ENCODE results near the gene ZBTB49.

DNA sequence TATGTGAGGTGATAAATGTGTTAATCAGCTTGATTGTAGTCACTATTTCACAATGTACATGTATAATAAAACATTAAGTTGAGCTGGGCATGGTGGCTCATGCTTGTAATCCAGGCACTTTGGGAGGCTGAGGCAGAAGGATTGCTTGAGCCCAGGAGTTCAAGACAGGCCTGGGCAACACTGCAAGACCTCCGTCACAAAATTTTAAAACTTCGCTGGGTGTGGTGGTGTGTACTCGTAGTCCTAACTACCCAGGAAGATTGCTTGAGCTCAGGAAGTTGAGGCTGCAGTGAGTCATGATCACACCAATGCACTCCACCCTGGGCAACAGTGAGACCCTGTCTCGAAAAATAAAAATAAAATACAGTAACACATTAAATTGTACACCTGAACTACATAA lies 20.2 kb upstream of the ZBTB49 start:
- TF ChIP-seq BHLHE40 (IDR thresholded peaks at IDR 0.05; ENCODE audit: borderline replicate concordance) = no peak
- no peak for TF ChIP-seq FOXK2 (IDR thresholded peaks at IDR 0.05)
- no peak for TF ChIP-seq SUZ12 (IDR thresholded peaks at IDR 0.05)
- no peak for TF ChIP-seq FOXM1 (IDR thresholded peaks at IDR 0.05; ENCODE audit: borderline replicate concordance)
- TF ChIP-seq FOXA1 (IDR thresholded peaks at IDR 0.05) = no peak
- no peak for TF ChIP-seq CTBP1 (IDR thresholded peaks at IDR 0.05; ENCODE audit: borderline replicate concordance)
